GM12878 (cell line): ENCODE data around the gene MRPL32.

ENCODE experiments used
- BRCA1 ChIP-seq: IDR thresholded peaks from 2 replicates; pipeline ENCODE4 v1.6.1; 2011; ENCODE audit warnings: low read depth, low read length, improper control_type of control experiment
- CHD4 ChIP-seq: fragments of 200-600 bp; sonication (generic); IDR thresholded peaks from 2 replicates; pipeline ENCODE4 v1.6.1; 2016; ENCODE audit warnings: mild to moderate bottlenecking
- HCFC1 ChIP-seq: fragments of 150-350 bp; IDR thresholded peaks from 2 replicates; pipeline ENCODE4 v1.6.1; 2014; ENCODE audit warnings: low read length
- HDAC2 ChIP-seq: fragments of 200-600 bp; sonication (generic); IDR thresholded peaks from 2 replicates; pipeline ENCODE4 v1.6.1; 2017
- POLR2A ChIP-seq: IDR thresholded peaks from 2 replicates; pipeline ENCODE4 v1.6.1; 2011; ENCODE audit warnings: low read depth, mild to moderate bottlenecking, low read length
- RFX5 ChIP-seq: IDR thresholded peaks from 2 replicates; pipeline ENCODE4 v1.6.1; 2011; ENCODE audit warnings: low read depth, low read length, improper control_type of control experiment
- SMC3 ChIP-seq: IDR thresholded peaks from 2 replicates; pipeline ENCODE4 v1.6.1; 2011; ENCODE audit warnings: low read length, improper control_type of control experiment, borderline replicate concordance
- TCF7 ChIP-seq: IDR thresholded peaks from 2 replicates; pipeline ENCODE4 v1.6.1; 2014; ENCODE audit warnings: antibody characterized with exemption, borderline replicate concordance
- TF ChIP-seq, protein P1 (sequence below): IDR thresholded peaks from 2 replicates; pipeline ENCODE4 v1.6.1; 2012; ENCODE audit warnings: low read depth, low read length, improper control_type of control experiment
- TF ChIP-seq, protein P2 (sequence below): fragments of 150-350 bp; IDR thresholded peaks from 2 replicates; pipeline ENCODE4 v1.6.1; 2014; ENCODE audit warnings: mild to moderate bottlenecking, low read depth, low read length

DNA sequence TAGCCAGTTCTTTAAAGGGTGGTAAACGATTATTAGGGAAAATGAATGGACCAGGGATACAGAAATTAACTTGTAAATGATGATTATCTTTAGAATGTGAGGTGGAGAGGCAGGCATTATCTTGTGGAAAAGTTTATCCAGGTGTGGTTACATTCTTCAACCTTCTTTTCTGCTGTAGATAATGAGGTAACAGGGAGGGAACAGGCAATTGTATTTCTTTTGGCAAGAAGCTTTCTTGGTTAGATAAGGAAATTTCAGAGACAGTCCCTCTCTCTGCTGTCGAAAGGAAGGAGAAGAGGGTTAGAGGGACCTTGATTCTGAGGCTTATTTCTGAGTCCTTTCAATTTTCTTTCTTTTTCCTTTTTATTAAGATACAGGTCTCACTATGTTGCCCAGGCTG, 32.1 kb downstream of the MRPL32 start:
- TF ChIP-seq HDAC2, result no peak
- TF ChIP-seq RFX5, result no peak
- no peak for TF ChIP-seq TCF7
- TF ChIP-seq BRCA1, result no peak
- no peak for TF ChIP-seq SMC3
- TF ChIP-seq, protein P1, sequence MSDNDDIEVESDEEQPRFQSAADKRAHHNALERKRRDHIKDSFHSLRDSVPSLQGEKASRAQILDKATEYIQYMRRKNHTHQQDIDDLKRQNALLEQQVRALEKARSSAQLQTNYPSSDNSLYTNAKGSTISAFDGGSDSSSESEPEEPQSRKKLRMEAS, result no peak
- TF ChIP-seq, protein P2, sequence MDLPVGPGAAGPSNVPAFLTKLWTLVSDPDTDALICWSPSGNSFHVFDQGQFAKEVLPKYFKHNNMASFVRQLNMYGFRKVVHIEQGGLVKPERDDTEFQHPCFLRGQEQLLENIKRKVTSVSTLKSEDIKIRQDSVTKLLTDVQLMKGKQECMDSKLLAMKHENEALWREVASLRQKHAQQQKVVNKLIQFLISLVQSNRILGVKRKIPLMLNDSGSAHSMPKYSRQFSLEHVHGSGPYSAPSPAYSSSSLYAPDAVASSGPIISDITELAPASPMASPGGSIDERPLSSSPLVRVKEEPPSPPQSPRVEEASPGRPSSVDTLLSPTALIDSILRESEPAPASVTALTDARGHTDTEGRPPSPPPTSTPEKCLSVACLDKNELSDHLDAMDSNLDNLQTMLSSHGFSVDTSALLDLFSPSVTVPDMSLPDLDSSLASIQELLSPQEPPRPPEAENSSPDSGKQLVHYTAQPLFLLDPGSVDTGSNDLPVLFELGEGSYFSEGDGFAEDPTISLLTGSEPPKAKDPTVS, result no peak
- no peak for TF ChIP-seq POLR2A
- TF ChIP-seq CHD4, result no peak
- TF ChIP-seq HCFC1, result no peak
